ENCODE measurements around the gene PXK.

PXK gene

DNA sequence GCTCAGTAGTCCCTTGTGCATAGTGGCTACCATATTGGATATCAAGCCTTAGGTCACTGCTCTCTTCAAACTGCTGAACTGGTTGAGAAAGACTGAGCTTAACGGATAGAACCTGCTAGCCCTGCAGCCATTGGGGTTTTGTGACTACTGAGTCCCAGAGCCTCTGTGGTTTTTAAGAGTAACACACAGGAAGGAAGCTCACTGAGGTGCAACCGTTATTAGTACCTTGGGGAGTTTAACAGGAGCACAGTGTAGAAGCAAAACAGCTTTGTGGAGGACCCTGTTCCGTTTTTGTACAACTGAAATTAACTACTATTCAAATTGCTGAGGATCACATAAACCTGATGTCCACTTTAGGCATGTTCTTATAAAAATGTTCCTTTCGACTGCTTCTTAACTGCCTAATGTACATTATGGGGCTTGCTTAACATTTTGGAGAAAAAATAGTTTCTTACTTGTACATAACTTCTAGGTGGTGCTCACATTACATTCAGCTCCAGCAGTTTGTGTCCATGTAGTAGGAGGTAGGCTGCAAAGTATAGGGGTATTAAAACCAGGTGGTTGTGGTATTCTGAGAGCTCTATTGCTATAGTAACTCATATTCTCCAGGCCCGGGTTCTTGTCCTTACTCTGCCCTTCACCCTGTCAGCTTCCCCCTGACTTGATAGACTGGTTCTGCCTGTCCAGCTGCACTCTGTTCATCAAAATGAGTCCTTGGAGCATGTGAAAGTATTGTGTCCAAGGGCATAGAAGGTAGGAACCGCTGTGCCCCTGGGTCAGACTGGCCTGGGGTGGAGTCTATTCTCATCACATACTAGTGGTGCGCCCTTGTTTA, 17.3 kb downstream of the PXK start:
- Histone ChIP-seq H3K27me3 (ENCODE audit: control insufficient read depth, insufficient read depth, low read length) (no peaks in the 10 kb centered on the region), H3K4me1 (ENCODE audit: control insufficient read depth, insufficient read depth, low read length) (peaks cover 8% of the 10 kb centered on the region), H3K27ac (ENCODE audit: low read depth, low read length) (no peak overlapping the region), H3K4me3 (ENCODE audit: low read depth, low read length) (no peak overlapping the region), H3K9me3 (ENCODE audit: control insufficient read depth, insufficient read depth, low read depth, low read length) (no peaks in the 10 kb centered on the region), H3K36me3 (ENCODE audit: control insufficient read depth, insufficient read depth, low read length) (no peaks in the 10 kb centered on the region), H3K9ac (ENCODE audit: low read length) (no peak overlapping the region)

DNA sequence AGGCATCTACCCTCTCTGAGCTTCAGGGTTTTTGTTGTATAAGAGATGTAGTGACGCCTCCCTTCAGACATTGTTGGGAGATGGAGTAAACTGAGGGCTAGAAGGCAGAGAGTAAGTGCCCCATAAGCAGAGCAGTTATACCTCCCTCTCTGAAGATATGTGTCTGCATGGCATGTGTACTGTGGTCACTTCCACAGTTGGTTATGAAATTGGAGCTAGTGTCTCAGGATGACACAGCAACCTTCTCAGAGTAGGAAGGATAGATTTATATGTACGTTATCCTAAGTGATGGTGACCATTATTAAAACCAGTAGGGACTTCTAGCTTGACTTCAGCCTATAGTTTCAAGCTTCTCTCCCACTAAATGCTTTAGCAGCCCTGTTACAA, 17.9 kb downstream of the PXK start:
- Histone ChIP-seq H3K4me1 (ENCODE audit: control insufficient read depth, insufficient read depth, low read length) (peaks cover 8% of the 10 kb centered on the region), H3K9ac (ENCODE audit: low read length) (no peak overlapping the region), H3K36me3 (ENCODE audit: control insufficient read depth, insufficient read depth, low read length) (no peaks in the 10 kb centered on the region), H3K27me3 (ENCODE audit: control insufficient read depth, insufficient read depth, low read length) (no peaks in the 10 kb centered on the region), H3K4me3 (ENCODE audit: low read depth, low read length) (no peak overlapping the region), H3K27ac (ENCODE audit: low read depth, low read length) (no peak overlapping the region), H3K9me3 (ENCODE audit: control insufficient read depth, insufficient read depth, low read depth, low read length) (no peaks in the 10 kb centered on the region)

DNA sequence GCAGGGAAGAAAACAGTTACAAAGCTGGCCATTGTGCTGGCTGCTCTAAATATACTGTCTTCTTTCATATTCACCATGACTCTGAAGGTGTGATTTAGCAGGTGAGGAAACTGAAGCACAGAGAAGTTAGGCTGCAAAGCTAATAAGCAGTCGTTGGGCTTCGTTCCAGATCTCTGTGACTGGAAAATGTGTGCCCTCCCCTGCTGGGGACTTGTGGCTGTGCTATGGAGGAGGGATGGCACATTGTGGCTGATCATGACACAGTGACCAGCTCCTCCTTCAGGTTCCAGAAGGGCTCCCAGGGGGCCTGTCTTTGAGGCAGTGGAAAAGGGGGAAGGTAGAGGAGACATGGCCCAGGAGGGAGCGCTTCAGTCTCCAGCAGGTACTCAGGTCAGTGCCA, 19.2 kb downstream of the PXK start:
- H3K9ac ChIP-seq (ENCODE audit: low read length): no peak overlapping the region
- peaks cover 8% of the 10 kb centered on the region for H3K4me1 ChIP-seq (ENCODE audit: control insufficient read depth, insufficient read depth, low read length)
- H3K27ac ChIP-seq (ENCODE audit: low read depth, low read length): no peak overlapping the region

DNA sequence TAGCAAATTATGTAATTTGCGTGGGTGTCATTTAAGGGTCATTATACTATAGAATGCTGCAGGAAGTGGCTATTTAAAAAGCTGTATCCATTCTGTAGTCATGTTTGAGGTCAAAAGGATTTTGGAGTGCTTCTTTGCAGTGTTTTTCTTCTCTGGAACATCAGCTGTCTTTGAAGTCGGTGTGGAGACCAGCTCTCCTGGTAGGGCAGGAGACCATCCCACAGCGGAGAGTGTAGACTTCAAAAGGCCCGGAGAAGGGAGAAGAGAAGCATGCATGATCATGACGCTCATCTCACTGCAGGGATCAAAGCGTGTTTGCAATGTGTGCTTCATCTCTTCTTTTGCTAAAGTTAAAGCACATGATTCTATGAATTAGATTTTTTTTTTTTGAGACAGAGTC, 19.9 kb downstream of the PXK start:
- H3K4me3 ChIP-seq (ENCODE audit: low read depth, low read length): no peak overlapping the region
- H3K4me1 ChIP-seq (ENCODE audit: control insufficient read depth, insufficient read depth, low read length): peaks cover 8% of the 10 kb centered on the region
- H3K36me3 ChIP-seq (ENCODE audit: control insufficient read depth, insufficient read depth, low read length): no peaks in the 10 kb centered on the region
- H3K9me3 ChIP-seq (ENCODE audit: control insufficient read depth, insufficient read depth, low read depth, low read length): no peaks in the 10 kb centered on the region
- no peaks in the 10 kb centered on the region for H3K27me3 ChIP-seq (ENCODE audit: control insufficient read depth, insufficient read depth, low read length)
- no peak overlapping the region for H3K27ac ChIP-seq (ENCODE audit: low read depth, low read length)
- no peak overlapping the region for H3K9ac ChIP-seq (ENCODE audit: low read length)

More for the DNA sequence above, 19.2 kb downstream of the PXK start:
- no peak overlapping the region for H3K4me3 ChIP-seq (ENCODE audit: low read depth, low read length)
- no peaks in the 10 kb centered on the region for H3K36me3 ChIP-seq (ENCODE audit: control insufficient read depth, insufficient read depth, low read length)
- H3K9me3 ChIP-seq (ENCODE audit: control insufficient read depth, insufficient read depth, low read depth, low read length): no peaks in the 10 kb centered on the region
- H3K27me3 ChIP-seq (ENCODE audit: control insufficient read depth, insufficient read depth, low read length): no peaks in the 10 kb centered on the region

DNA sequence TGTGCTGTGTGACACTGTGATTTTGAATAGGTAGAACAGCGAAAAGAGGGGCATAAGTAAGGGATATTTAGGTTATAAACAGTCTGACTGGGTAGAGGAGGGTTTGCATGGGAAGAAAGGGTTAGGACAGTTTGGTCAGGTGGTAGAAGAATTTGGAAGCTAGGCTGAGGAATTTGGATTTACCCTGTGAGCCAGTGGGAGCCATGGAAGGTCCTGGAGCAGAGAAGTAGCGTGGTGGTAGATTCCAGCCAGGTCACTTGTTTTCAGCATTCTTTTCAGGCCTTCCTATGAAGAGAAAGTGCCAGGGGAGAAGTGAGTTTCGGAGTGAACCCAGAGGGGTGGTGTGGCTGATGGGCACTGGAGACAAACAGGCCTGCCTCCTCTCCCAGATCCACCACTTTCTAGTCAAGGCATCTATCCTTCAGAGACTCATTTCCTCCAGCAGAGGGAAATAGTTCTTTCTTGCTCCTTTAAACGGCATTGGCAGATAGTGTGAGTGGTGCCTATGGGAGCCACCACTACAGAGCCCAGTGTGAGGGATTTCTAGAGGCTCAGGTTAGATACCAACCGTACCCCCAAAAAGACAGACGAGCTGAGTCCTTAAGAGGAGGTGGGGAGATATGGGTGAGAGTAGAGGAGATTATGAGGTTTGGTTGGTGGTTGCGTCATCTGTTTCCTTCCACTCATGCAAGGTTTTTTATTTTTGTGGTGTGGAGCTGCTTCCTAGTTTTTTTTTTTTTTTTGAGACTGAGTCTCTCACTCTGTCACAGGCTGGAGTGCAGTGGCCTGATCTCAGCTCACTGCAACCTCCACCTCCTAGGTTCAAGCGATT, 21.2 kb downstream of the PXK start:
- H3K4me3 ChIP-seq (ENCODE audit: low read depth, low read length): no peak overlapping the region
- H3K9me3 ChIP-seq (ENCODE audit: control insufficient read depth, insufficient read depth, low read depth, low read length): no peaks in the 10 kb centered on the region
- peaks cover 8% of the 10 kb centered on the region for H3K4me1 ChIP-seq (ENCODE audit: control insufficient read depth, insufficient read depth, low read length)
- no peaks in the 10 kb centered on the region for H3K36me3 ChIP-seq (ENCODE audit: control insufficient read depth, insufficient read depth, low read length)
- H3K27me3 ChIP-seq (ENCODE audit: control insufficient read depth, insufficient read depth, low read length): no peaks in the 10 kb centered on the region
- no peak overlapping the region for H3K9ac ChIP-seq (ENCODE audit: low read length)
- no peak overlapping the region for H3K27ac ChIP-seq (ENCODE audit: low read depth, low read length)

DNA sequence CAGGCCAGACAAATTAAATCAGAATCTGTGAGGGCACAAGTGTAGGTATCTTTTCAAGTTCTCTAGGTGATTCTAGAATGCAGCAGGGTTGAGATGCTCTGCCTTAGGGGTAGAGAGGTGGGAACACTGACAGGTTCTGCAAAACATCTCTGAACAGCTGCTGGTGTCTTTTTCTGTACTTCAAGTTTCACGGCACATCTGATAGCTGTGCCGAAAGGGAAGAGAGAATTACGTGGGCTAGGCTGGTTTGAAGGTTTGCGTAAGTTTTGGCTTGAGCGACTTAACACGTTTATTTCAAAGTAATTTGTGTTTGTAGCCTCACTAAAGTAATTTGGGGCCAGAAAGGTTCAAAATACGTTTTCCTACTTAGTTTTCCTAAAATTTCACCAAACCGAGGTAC, 22.5 kb downstream of the PXK start:
- Histone ChIP-seq H3K4me1 (ENCODE audit: control insufficient read depth, insufficient read depth, low read length) (peaks cover 8% of the 10 kb centered on the region), H3K9me3 (ENCODE audit: control insufficient read depth, insufficient read depth, low read depth, low read length) (no peaks in the 10 kb centered on the region), H3K27ac (ENCODE audit: low read depth, low read length) (no peak overlapping the region), H3K4me3 (ENCODE audit: low read depth, low read length) (no peak overlapping the region), H3K36me3 (ENCODE audit: control insufficient read depth, insufficient read depth, low read length) (no peaks in the 10 kb centered on the region), H3K9ac (ENCODE audit: low read length) (no peak overlapping the region), H3K27me3 (ENCODE audit: control insufficient read depth, insufficient read depth, low read length) (no peaks in the 10 kb centered on the region)

DNA sequence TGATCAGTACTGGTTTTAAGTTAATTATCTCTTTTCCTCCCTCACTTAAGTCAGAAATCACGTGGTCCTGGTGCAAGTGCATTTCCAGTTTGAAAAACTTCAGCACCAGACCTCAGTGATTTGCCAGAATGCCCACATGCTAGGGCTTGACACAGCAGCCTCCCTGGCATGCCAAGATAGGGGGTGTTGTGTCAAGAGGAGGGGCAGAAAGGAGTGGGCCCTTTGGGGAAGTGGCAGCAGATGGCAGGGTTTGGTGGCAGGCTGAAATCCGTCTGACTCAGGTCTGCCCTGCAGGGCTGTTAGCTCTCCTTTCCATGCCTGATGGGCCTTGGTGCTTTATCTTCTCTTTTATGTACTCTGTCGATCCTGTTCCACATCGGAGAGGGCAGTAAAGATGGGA, 23.4 kb downstream of the PXK start:
- H3K27me3 ChIP-seq (ENCODE audit: control insufficient read depth, insufficient read depth, low read length): no peaks in the 10 kb centered on the region
- no peak overlapping the region for H3K9ac ChIP-seq (ENCODE audit: low read length)
- no peak overlapping the region for H3K4me3 ChIP-seq (ENCODE audit: low read depth, low read length)
- H3K9me3 ChIP-seq (ENCODE audit: control insufficient read depth, insufficient read depth, low read depth, low read length): no peaks in the 10 kb centered on the region
- no peaks in the 10 kb centered on the region for H3K36me3 ChIP-seq (ENCODE audit: control insufficient read depth, insufficient read depth, low read length)
- H3K4me1 ChIP-seq (ENCODE audit: control insufficient read depth, insufficient read depth, low read length): peaks cover 8% of the 10 kb centered on the region
- no peak overlapping the region for H3K27ac ChIP-seq (ENCODE audit: low read depth, low read length)

DNA sequence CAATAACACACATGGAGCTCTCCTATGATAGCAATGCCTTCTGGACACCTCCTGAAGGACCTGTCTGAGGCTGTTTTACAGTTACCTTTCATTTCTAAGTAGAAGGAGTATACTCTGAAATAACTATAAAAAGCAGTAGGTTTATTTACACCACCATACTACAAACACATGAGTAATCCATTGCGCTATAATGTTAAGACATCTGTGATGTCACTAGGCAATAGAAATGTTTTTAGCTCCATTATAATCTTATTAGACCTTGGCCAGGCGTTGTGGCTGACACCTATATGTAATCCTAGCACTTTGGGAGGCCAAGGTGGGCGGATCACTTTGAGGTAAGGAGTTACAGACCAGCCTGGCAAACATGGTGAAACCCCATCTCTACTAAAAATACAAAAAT, 24.7 kb downstream of the PXK start:
- no peaks in the 10 kb centered on the region for H3K27me3 ChIP-seq (ENCODE audit: control insufficient read depth, insufficient read depth, low read length)
- no peak overlapping the region for H3K27ac ChIP-seq (ENCODE audit: low read depth, low read length)
- H3K36me3 ChIP-seq (ENCODE audit: control insufficient read depth, insufficient read depth, low read length): no peaks in the 10 kb centered on the region
- H3K4me1 ChIP-seq (ENCODE audit: control insufficient read depth, insufficient read depth, low read length): no peaks in the 10 kb centered on the region; the same call in 1 of the 2 replicates
- H3K4me3 ChIP-seq (ENCODE audit: low read depth, low read length): no peak overlapping the region
- no peak overlapping the region for H3K9ac ChIP-seq (ENCODE audit: low read length)
- no peaks in the 10 kb centered on the region for H3K9me3 ChIP-seq (ENCODE audit: control insufficient read depth, insufficient read depth, low read depth, low read length)

DNA sequence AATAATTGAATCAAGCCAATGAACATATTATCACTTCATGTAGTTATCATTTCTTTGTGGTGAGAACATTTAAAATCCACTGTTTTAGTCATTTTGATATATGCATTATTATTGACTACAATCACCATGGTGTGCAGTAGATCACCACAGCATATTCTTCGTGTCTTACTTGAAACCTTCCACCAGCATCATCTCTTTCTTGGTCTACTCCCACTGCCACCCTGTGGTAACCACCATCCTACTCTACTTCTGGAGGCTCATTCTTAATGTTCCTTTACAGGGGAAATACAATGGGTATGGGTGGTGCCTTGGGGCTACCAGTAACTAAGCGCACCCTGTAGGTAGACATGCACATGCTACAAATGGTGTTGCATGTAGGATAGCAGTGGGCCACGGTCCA, 25.4 kb downstream of the PXK start:
- no peaks in the 10 kb centered on the region for H3K36me3 ChIP-seq (ENCODE audit: control insufficient read depth, insufficient read depth, low read length)
- H3K9ac ChIP-seq (ENCODE audit: low read length): no peak overlapping the region
- no peaks in the 10 kb centered on the region; the same call in 1 of the 2 replicates for H3K4me1 ChIP-seq (ENCODE audit: control insufficient read depth, insufficient read depth, low read length)
- no peaks in the 10 kb centered on the region for H3K27me3 ChIP-seq (ENCODE audit: control insufficient read depth, insufficient read depth, low read length)
- H3K27ac ChIP-seq (ENCODE audit: low read depth, low read length): no peak overlapping the region
- H3K4me3 ChIP-seq (ENCODE audit: low read depth, low read length): no peak overlapping the region
- no peaks in the 10 kb centered on the region for H3K9me3 ChIP-seq (ENCODE audit: control insufficient read depth, insufficient read depth, low read depth, low read length)

DNA sequence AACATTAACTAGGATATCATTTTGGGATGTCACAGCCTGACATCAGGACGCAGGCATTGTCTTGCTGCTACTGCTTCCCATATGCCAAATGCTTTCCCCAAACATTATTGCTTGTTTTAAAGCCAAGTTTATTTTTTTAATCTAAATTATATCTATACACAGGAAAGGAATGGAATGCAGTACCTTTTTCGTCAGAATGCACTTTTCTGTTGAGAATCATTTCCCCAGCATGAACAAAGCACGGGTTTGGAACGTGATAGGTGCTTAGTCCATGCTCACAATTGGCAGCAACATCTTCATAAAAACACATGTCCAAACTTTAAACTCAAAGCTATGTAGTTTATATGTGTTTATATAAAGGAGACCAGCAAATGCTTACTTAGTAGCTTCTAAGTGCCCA, 26.1 kb downstream of the PXK start:
- no peaks in the 10 kb centered on the region for H3K27me3 ChIP-seq (ENCODE audit: control insufficient read depth, insufficient read depth, low read length)
- no peaks in the 10 kb centered on the region; the same call in 1 of the 2 replicates for H3K4me1 ChIP-seq (ENCODE audit: control insufficient read depth, insufficient read depth, low read length)
- no peak overlapping the region for H3K9ac ChIP-seq (ENCODE audit: low read length)
- H3K9me3 ChIP-seq (ENCODE audit: control insufficient read depth, insufficient read depth, low read depth, low read length): no peaks in the 10 kb centered on the region
- H3K36me3 ChIP-seq (ENCODE audit: control insufficient read depth, insufficient read depth, low read length): no peaks in the 10 kb centered on the region
- no peak overlapping the region for H3K27ac ChIP-seq (ENCODE audit: low read depth, low read length)
- H3K4me3 ChIP-seq (ENCODE audit: low read depth, low read length): no peak overlapping the region

DNA sequence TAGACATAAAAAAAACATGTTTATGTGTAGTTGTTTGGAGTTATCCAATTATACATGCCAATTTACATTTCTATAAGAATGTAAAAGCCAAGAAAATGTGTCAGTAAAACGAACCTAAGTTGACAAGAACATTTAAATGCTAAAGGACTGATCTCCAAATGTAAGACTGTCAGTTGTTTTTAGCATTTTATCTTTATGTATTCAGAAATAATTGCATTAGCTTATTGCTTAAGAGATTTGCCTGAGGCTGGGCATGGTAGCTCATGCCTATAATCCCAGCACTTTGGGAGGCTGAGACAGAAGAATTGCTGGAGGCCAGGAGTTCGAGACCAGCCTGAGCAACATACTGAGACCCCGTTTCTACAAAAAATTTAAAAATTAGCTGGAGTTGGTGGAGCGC, 26.9 kb downstream of the PXK start:
- H3K9me3 ChIP-seq (ENCODE audit: control insufficient read depth, insufficient read depth, low read depth, low read length): no peaks in the 10 kb centered on the region
- H3K27me3 ChIP-seq (ENCODE audit: control insufficient read depth, insufficient read depth, low read length): no peaks in the 10 kb centered on the region
- H3K27ac ChIP-seq (ENCODE audit: low read depth, low read length): no peak overlapping the region
- no peaks in the 10 kb centered on the region for H3K36me3 ChIP-seq (ENCODE audit: control insufficient read depth, insufficient read depth, low read length)
- no peak overlapping the region for H3K9ac ChIP-seq (ENCODE audit: low read length)
- no peaks in the 10 kb centered on the region; the same call in 1 of the 2 replicates for H3K4me1 ChIP-seq (ENCODE audit: control insufficient read depth, insufficient read depth, low read length)
- no peak overlapping the region for H3K4me3 ChIP-seq (ENCODE audit: low read depth, low read length)
